Karpas-422 (cell line): ENCODE measurements around the gene MAG. TPM values are rescaled to one million over a fixed set of nuclear protein-coding genes. Genes with fewer than 3 reads are reported as not detected.
A peak's percentile ranks its signal among the peaks of the same experiment; 100 is the strongest.

ENCODE experiments used
- DNase-seq: peaks from one replicate; pipeline ENCODE4 v3.0.0-alpha.2; 2015
- H2AFZ ChIP-seq: fragments of 200-600 bp; sonication (generic); 2 replicates; pipeline ENCODE4 v1.6.1; 2014; ENCODE audit warnings: antibody characterized with exemption, low read length, mixed read lengths
- H3K27ac ChIP-seq: fragments of 200-600 bp; sonication (generic); 2 replicates; pipeline ENCODE4 v1.5.1; 2014; ENCODE audit warnings: mild to moderate bottlenecking, low read length, moderate library complexity
- H3K27me3 ChIP-seq: fragments of 200-600 bp; sonication (generic); 2 replicates; pipeline ENCODE4 v1.6.1; 2014; ENCODE audit warnings: low read length, mixed read lengths
- H3K36me3 ChIP-seq: fragments of 200-600 bp; sonication (generic); 2 replicates; pipeline ENCODE4 v1.6.1; 2014; ENCODE audit warnings: low read length, mixed read lengths; ENCODE audit not compliant: insufficient read depth
- H3K4me1 ChIP-seq: fragments of 200-600 bp; sonication (generic); 2 replicates; pipeline ENCODE4 v1.6.1; 2014; ENCODE audit warnings: mild to moderate bottlenecking, low read length, mixed read lengths
- H3K4me2 ChIP-seq: fragments of 200-600 bp; sonication (generic); 2 replicates; pipeline ENCODE4 v1.6.1; 2014; ENCODE audit warnings: low read length, low read depth, mild to moderate bottlenecking; ENCODE audit not compliant: poor library complexity, severe bottlenecking
- H3K4me3 ChIP-seq: fragments of 200-600 bp; sonication (generic); 2 replicates; pipeline ENCODE4 v1.5.1; 2014; ENCODE audit warnings: mild to moderate bottlenecking, antibody characterized with exemption, low read length, mixed read lengths
- H3K79me2 ChIP-seq: fragments of 200-600 bp; sonication (generic); 2 replicates; pipeline ENCODE4 v1.6.1; 2014; ENCODE audit warnings: mild to moderate bottlenecking, low read length, mixed read lengths
- H3K9ac ChIP-seq: fragments of 200-600 bp; sonication (generic); 2 replicates; pipeline ENCODE4 v1.6.0; 2014; ENCODE audit warnings: low read length
- H3K9me2 ChIP-seq: fragments of 200-600 bp; sonication (generic), shearing (Covaris generic); replicated peaks from 2 replicates; pipeline ENCODE4 v1.6.0; 2014; ENCODE audit warnings: mild to moderate bottlenecking, low read length, moderate library complexity; ENCODE audit not compliant: insufficient read depth
- H3K9me3 ChIP-seq: fragments of 300-700, 200-600 bp; sonication (generic); 2 replicates; pipeline ENCODE4 v1.6.1; 2014; ENCODE audit warnings: low read length, mixed read lengths
- H4K20me1 ChIP-seq: fragments of 200-600 bp; sonication (generic); 2 replicates; pipeline ENCODE4 v1.6.1; 2014; ENCODE audit warnings: mild to moderate bottlenecking, antibody characterized with exemption, low read length, low read depth; ENCODE audit not compliant: insufficient read depth
- total RNA-seq: library from RNA; depleted of rRNA; stranded (reverse); fragments of >200 nt; shearing (Covaris generic); gene quantifications from 2 replicates; pipeline ENCODE4 v1.2.3, GENCODE V29; 2014; ENCODE audit warnings: low replicate concordance

MAG gene
- total RNA-seq, 1 experiment from 2014 or later: not detected

- Histone ChIP-seq H3K9me2 (no peaks in the 10 kb centered on the region), H3K4me2 (no peak overlapping the region), H3K4me1 (peaks cover 20% of the 10 kb centered on the region)
Measured at GRCh38 chr19:35304036-35304435, 12.1 kb downstream of the MAG start.

GRCh38 chr19:35305181-35305580, 13.2 kb downstream of the MAG start:
- DNase-seq: no peak
- Histone ChIP-seq H3K9me3 (no peaks in the 10 kb centered on the region), H3K36me3 (no peaks in the 10 kb centered on the region), H3K4me2 (no peak overlapping the region), H3K9ac (no peak overlapping the region), H3K9me2 (no peaks in the 10 kb centered on the region), H3K27me3 (no peaks in the 10 kb centered on the region), H2AFZ (no peak overlapping the region), H3K27ac (no peak overlapping the region), H4K20me1 (no peaks in the 10 kb centered on the region), H3K79me2 (no peaks in the 10 kb centered on the region), H3K4me1 (peaks cover 24% of the 10 kb centered on the region), H3K4me3 (no peak overlapping the region)

More at GRCh38 chr19:35304036-35304435, 12.1 kb downstream of the MAG start:
- H3K36me3 ChIP-seq: no peaks in the 10 kb centered on the region
- no peak for DNase-seq
- no peaks in the 10 kb centered on the region for H3K27me3 ChIP-seq
- no peaks in the 10 kb centered on the region for H4K20me1 ChIP-seq
- H3K4me3 ChIP-seq: no peak overlapping the region
- H3K79me2 ChIP-seq: no peaks in the 10 kb centered on the region
- no peaks in the 10 kb centered on the region for H3K9me3 ChIP-seq
- H3K27ac ChIP-seq: no peak overlapping the region
- H2AFZ ChIP-seq: no peak overlapping the region
- no peak overlapping the region for H3K9ac ChIP-seq

- DNase-seq: peak; percentile 81
- Histone ChIP-seq H2AFZ (no peak overlapping the region), H3K4me3 (no peak overlapping the region), H3K27me3 (no peaks in the 10 kb centered on the region), H3K9me2 (no peaks in the 10 kb centered on the region), H3K4me2 (no peak overlapping the region), H3K4me1 (peaks cover 24% of the 10 kb centered on the region), H3K36me3 (no peaks in the 10 kb centered on the region), H3K9me3 (no peaks in the 10 kb centered on the region), H4K20me1 (no peaks in the 10 kb centered on the region), H3K9ac (no peak overlapping the region), H3K27ac (no peak overlapping the region), H3K79me2 (no peaks in the 10 kb centered on the region)
Measured at GRCh38 chr19:35306473-35307246, 14.7 kb downstream of the MAG start.

GRCh38 chr19:35307931-35308330, 16.0 kb downstream of the MAG start:
- Histone ChIP-seq H3K9me3 (no peaks in the 10 kb centered on the region), H3K36me3 (no peaks in the 10 kb centered on the region), H3K9me2 (no peaks in the 10 kb centered on the region), H3K4me3 (no peak overlapping the region), H3K79me2 (no peaks in the 10 kb centered on the region), H3K4me2 (no peak overlapping the region), H3K9ac (no peak overlapping the region), H3K4me1 (peaks cover 24% of the 10 kb centered on the region), H2AFZ (no peak overlapping the region), H3K27ac (no peak overlapping the region), H4K20me1 (no peaks in the 10 kb centered on the region), H3K27me3 (no peaks in the 10 kb centered on the region)
- DNase-seq: no peak

- Histone ChIP-seq H3K79me2 (no peaks in the 10 kb centered on the region), H3K27ac (no peak overlapping the region), H3K9me2 (no peaks in the 10 kb centered on the region), H2AFZ (no peak overlapping the region), H4K20me1 (no peaks in the 10 kb centered on the region), H3K4me1 (peaks cover 28% of the 10 kb centered on the region), H3K4me2 (no peak overlapping the region), H3K9me3 (no peaks in the 10 kb centered on the region), H3K27me3 (no peaks in the 10 kb centered on the region), H3K36me3 (no peaks in the 10 kb centered on the region), H3K9ac (no peak overlapping the region), H3K4me3 (no peak overlapping the region)
- no peak for DNase-seq
Measured at GRCh38 chr19:35308910-35309309, 16.9 kb downstream of the MAG start.

GRCh38 chr19:35309481-35310279, 17.7 kb downstream of the MAG start:
- H3K27me3 ChIP-seq: no peaks in the 10 kb centered on the region
- no peaks in the 10 kb centered on the region for H3K9me3 ChIP-seq
- no peak overlapping the region for H3K27ac ChIP-seq
- no peaks in the 10 kb centered on the region for H4K20me1 ChIP-seq
- no peak overlapping the region for H2AFZ ChIP-seq
- no peak overlapping the region for H3K4me2 ChIP-seq
- H3K4me3 ChIP-seq: no peak overlapping the region
- no peaks in the 10 kb centered on the region for H3K36me3 ChIP-seq
- H3K79me2 ChIP-seq: no peaks in the 10 kb centered on the region
- no peak for DNase-seq
- peaks cover 28% of the 10 kb centered on the region for H3K4me1 ChIP-seq
- H3K9me2 ChIP-seq: no peaks in the 10 kb centered on the region
- H3K9ac ChIP-seq: no peak overlapping the region

GRCh38 chr19:35310331-35310730, 18.4 kb downstream of the MAG start:
- no peaks in the 10 kb centered on the region for H3K27me3 ChIP-seq
- DNase-seq: no peak
- H3K36me3 ChIP-seq: no peaks in the 10 kb centered on the region
- H2AFZ ChIP-seq: no peak overlapping the region
- H3K9ac ChIP-seq: no peak overlapping the region
- no peaks in the 10 kb centered on the region for H3K9me2 ChIP-seq
- no peaks in the 10 kb centered on the region for H3K79me2 ChIP-seq
- no peak overlapping the region for H3K27ac ChIP-seq
- H3K4me2 ChIP-seq: no peak overlapping the region
- H4K20me1 ChIP-seq: no peaks in the 10 kb centered on the region
- no peak overlapping the region for H3K4me3 ChIP-seq
- H3K9me3 ChIP-seq: no peaks in the 10 kb centered on the region
- peaks cover 24% of the 10 kb centered on the region for H3K4me1 ChIP-seq

GRCh38 chr19:35310811-35311465, 19.0 kb downstream of the MAG start:
- no peak for DNase-seq
- Histone ChIP-seq H2AFZ (no peak overlapping the region), H3K4me1 (peaks cover 18% of the 10 kb centered on the region)

More at GRCh38 chr19:35310811-35311465, 19.0 kb downstream of the MAG start:
- Histone ChIP-seq H4K20me1 (no peaks in the 10 kb centered on the region), H3K9me2 (no peaks in the 10 kb centered on the region), H3K9me3 (no peaks in the 10 kb centered on the region), H3K27ac (no peak overlapping the region), H3K9ac (no peak overlapping the region), H3K79me2 (no peaks in the 10 kb centered on the region), H3K4me3 (no peak overlapping the region), H3K27me3 (no peaks in the 10 kb centered on the region), H3K36me3 (no peaks in the 10 kb centered on the region), H3K4me2 (no peak overlapping the region)
